DOHH2 (cell line): Measurements from ENCODE around the gene ASF1A.

Source experiments
- EZH2phosphoT487 ChIP-seq: fragments of 200-600 bp; sonication (generic); IDR thresholded peaks from 2 replicates; pipeline ENCODE4 v1.6.1; 2017; ENCODE audit warnings: borderline replicate concordance, mild to moderate bottlenecking, antibody characterized with exemption, low read length, moderate library complexity, mixed read lengths
- TF ChIP-seq, protein P1 (sequence below): fragments of 200-600 bp; sonication (generic); IDR thresholded peaks from one replicate; pipeline ENCODE4 v1.5.1; 2014; ENCODE audit warnings: antibody characterized with exemption, mild to moderate bottlenecking, low read depth, low read length; ENCODE audit not compliant: poor library complexity, severe bottlenecking

DNA sequence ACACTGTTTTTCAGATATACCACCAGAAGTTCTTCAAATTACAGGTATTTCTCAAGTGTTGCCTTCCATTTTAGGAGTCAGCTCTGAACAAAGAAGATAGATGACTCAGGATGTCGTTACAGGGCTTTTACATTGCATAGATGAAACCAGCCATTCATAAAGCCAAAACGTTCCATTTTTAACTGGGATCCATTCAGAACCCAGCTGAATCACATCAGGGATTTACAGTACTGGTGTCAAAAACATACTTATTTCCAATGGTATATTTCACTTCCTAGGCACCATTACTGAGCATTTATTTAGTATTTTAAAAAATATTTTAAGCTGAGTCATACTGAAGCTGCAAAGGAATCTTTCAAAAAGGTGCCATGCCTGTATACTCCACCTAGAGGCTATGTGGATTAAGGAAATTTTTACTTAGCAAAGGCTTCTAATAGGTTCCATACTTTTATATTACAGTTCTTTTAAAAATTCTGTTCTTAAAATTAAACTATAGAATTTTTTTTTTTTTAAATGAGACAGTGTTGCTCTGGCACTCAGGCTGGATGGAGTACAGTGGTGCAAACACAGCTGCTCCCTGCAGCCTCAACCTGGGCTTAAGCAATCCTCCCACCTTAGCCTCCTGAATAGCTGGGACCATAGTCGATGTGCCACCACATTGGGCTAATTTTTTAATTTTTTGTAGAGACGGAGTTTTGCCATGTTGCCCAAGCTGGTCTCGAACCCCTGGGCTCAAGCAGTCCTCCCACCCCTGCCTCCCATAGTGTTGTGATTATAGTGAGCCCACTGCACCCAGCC, 2.6 kb downstream of the ASF1A start:
- TF ChIP-seq, protein P1, sequence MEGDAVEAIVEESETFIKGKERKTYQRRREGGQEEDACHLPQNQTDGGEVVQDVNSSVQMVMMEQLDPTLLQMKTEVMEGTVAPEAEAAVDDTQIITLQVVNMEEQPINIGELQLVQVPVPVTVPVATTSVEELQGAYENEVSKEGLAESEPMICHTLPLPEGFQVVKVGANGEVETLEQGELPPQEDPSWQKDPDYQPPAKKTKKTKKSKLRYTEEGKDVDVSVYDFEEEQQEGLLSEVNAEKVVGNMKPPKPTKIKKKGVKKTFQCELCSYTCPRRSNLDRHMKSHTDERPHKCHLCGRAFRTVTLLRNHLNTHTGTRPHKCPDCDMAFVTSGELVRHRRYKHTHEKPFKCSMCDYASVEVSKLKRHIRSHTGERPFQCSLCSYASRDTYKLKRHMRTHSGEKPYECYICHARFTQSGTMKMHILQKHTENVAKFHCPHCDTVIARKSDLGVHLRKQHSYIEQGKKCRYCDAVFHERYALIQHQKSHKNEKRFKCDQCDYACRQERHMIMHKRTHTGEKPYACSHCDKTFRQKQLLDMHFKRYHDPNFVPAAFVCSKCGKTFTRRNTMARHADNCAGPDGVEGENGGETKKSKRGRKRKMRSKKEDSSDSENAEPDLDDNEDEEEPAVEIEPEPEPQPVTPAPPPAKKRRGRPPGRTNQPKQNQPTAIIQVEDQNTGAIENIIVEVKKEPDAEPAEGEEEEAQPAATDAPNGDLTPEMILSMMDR: peak; percentile 19
- no peak for TF ChIP-seq EZH2phosphoT487
